Stimulated activated CD8-positive, alpha-beta memory T cell treated with anti-CD3 and anti-CD28 coated beads, Interleukin-7, amount 100 ng/mL, for 24 hours (primary cell): ENCODE measurements around the gene ARV1.

Experiments used
- DNase-seq: peaks from one replicate; pipeline ENCODE4 v3.0.0-alpha.2; 2020; ENCODE audit warnings: low read depth

ARV1 gene

GRCh38 chr1:230978491-230979388 lies at the start of gene ARV1, which contains the start of gene TTC13:
Gene ARV1 (plus strand): TSS chr1:230979094. CDS start chr1:230979106, 12 bp downstream.
Gene TTC13 (minus strand): TSS chr1:230978861. CDS start chr1:230978830, 31 bp downstream.
- peak; percentile 94 for DNase-seq

GRCh38 chr1:230930986-230931385 lies 47.9 kb upstream of the ARV1 start:
- no peak for DNase-seq

- DNase-seq = no peak
Observed at GRCh38 chr1:230935852-230936251, 43.0 kb upstream of the ARV1 start.

- no peak for DNase-seq
Observed at GRCh38 chr1:230936475-230936874, 42.4 kb upstream of the ARV1 start.

GRCh38 chr1:230937371-230937770 lies 41.5 kb upstream of the ARV1 start:
- no peak for DNase-seq

GRCh38 chr1:230938924-230939368 lies 39.9 kb upstream of the ARV1 start:
- no peak for DNase-seq

GRCh38 chr1:230939806-230940489 lies 38.9 kb upstream of the ARV1 start:
- DNase-seq = no peak

GRCh38 chr1:230940848-230941247 lies 38.0 kb upstream of the ARV1 start:
- DNase-seq = no peak

GRCh38 chr1:230943048-230943593 lies 35.8 kb upstream of the ARV1 start:
- DNase-seq = no peak

- no peak for DNase-seq
Observed at GRCh38 chr1:230948301-230948700, 30.6 kb upstream of the ARV1 start.

GRCh38 chr1:230948903-230949302 lies 30.0 kb upstream of the ARV1 start:
- no peak for DNase-seq

GRCh38 chr1:230950404-230950803 lies 28.5 kb upstream of the ARV1 start:
- DNase-seq = no peak

- no peak for DNase-seq
Observed at GRCh38 chr1:230957580-230957989, 21.3 kb upstream of the ARV1 start.

GRCh38 chr1:230958370-230958769 lies 20.5 kb upstream of the ARV1 start:
- no peak for DNase-seq

- no peak for DNase-seq
Observed at GRCh38 chr1:230964896-230965295, 14.0 kb upstream of the ARV1 start.

- no peak for DNase-seq
Observed at GRCh38 chr1:230965535-230965934, 13.4 kb upstream of the ARV1 start.

- no peak for DNase-seq
Observed at GRCh38 chr1:230966358-230966873, 12.5 kb upstream of the ARV1 start.

- no peak for DNase-seq
Observed at GRCh38 chr1:230970432-230970831, 8.5 kb upstream of the ARV1 start.

GRCh38 chr1:230971771-230972170 lies 7.1 kb upstream of the ARV1 start:
- no peak for DNase-seq

GRCh38 chr1:230972855-230973271 lies 6.0 kb upstream of the ARV1 start:
- peak; percentile 18 for DNase-seq

GRCh38 chr1:230975636-230976035 lies 3.3 kb upstream of the ARV1 start:
- no peak for DNase-seq

GRCh38 chr1:230976360-230976759 lies 2.5 kb upstream of the ARV1 start:
- DNase-seq = no peak
